DMS79 treated with DMSO at 0.1 percent for 48 hours (cell line): ENCODE measurements around the gene MZT2B.
"Not testable (repeated sequence)": the region's sequence is repeated elsewhere in the genome, so short reads cannot be mapped to it uniquely, and the experiment has no call there.

Experiments
- DNase-seq: peaks from one replicate; lab custom pipeline; 2025; lab: John Stamatoyannopoulos, UW

The MZT2B gene

GRCh38 chr2:130180404-130181324 lies 1.4 kb upstream of the MZT2B start:
- not testable (repeated sequence) for DNase-seq

DNA sequence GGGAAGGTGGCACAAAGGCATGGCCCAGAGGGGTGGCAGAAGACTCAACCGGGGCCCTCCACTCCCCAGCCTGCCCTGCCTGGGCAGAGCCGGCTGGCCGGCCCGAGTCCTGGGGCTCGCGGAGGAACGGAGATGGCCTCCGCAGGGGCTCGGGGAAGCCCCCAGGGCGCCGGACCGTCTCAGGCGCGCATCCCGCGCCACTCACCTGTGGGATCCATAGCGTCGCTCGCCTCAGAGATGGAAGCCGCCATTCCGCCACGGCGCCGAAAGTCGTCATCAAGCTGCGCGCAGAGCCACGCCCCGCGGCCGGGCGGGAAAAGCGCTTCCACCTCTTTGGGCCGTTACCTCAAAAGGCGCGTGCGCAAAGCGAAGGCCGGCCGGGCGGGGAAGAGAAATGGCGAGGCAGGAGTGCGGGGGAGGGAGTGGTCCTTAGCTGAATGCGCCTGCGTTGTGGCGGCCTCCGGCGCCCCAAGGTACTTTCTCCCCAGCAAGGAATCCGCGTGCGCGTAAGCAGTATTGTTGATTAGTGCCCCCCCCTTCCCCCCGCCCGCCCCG lies 660 bp upstream of the MZT2B start, which contains the start of gene SMPD4:
Gene SMPD4 (minus strand): TSS at position 278 of the 555 bp plus-strand sequence. CDS start 5,010 bp downstream, outside the sequence.
- DNase-seq, result peak; percentile 90

DNA sequence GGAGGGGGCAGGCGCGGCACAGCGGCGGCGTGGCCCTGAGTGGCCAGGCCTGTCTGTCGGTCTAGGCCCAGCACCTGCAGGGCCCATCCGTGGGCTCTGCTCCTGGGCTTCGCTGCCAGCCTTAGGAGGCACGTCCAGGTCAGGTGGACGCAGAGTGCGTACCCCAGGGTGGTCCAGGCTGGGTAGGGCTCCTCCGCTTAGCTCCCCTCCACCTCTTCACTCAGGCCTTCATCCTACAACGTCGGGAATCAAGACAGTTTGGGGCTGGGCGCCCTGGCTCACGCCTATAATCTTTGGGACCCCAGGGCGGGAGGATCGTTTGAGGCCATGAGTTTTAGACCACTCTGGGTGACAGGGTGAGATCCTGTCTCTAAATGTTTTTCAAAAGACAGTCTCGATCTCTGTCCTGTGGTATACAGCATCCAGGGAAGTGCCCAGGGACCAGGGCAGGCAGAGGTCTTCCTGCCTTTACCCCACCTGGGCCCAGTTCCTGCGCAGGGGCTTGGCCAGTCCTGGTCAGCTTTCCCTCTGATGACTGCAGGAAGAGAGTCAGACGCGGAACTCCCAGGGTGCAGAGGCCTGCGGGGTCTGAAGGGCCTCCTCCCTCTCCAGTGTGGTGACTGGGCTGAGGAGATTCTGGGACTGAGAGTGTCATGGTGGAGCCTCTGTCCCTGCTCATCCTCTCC lies 907 bp downstream of the MZT2B start:
- not testable (repeated sequence) for DNase-seq

DNA sequence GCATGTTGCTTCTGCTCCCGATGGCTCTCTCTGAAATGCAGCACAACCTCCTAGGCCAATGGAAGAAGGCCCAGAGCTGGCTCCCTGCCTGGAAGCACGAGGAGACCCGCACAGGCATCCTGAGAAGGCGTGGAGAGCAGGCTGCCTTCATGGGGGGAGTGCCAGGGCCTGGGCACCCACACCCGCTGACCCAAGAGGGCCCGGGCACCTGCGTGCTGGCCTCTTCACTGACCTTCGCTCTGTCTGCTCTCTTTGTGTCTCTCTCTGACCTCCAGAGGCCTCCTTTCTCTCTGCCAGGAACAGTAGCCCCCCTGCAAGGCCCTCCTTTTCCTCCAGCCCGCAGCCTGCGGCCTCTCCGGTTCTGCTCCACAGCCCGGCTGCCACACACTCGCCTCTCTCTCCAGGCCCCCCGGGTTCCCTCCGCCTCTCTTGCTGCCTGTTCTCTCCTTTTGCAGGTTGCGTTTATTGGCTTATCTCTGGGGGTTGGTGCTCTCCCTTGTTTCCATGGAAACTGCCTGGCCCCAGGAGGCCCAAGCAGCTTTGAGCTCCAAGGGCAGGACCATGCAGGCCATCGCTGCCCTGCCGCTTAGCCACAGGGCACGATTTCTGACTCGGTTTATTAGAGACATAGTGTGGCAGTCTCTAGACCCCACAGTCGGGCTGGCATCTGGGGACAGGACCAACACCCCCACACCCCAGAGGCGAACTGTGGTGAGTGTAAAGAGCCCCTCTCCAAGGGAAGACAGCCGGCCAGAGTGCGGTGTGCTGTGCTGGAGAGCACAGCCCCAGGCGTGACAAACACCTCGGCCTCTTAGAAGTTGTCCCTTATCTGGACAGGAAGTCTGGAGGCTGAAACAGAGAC lies 1.7 kb downstream of the MZT2B start:
- no peak for DNase-seq

GRCh38 chr2:130185436-130185835 lies 3.4 kb downstream of the MZT2B start:
- DNase-seq, result no peak

DNA sequence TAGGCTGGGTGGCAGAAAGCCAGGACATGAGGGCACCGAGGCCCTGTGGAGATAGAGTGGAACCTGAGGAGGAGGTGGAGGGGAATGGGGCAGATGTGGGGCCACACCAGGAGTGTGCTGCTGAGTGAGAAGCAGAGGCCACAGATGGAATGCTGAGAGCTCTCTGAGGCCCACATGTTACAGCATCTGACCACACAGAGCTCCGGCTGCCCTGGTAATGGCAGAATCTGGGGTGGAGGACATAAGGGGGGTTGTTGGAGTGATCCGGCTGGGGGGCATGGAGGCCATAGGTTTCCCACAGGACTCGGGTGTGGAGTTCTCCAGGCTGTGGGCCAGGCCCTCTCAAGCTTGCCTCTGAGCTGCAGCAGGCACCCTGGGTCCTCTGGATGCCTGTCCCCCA lies 3.8 kb downstream of the MZT2B start:
- DNase-seq, result no peak

- DNase-seq, result no peak
These were observed 4.3 kb downstream of the MZT2B start for GRCh38 chr2:130186391-130186790.

DNA sequence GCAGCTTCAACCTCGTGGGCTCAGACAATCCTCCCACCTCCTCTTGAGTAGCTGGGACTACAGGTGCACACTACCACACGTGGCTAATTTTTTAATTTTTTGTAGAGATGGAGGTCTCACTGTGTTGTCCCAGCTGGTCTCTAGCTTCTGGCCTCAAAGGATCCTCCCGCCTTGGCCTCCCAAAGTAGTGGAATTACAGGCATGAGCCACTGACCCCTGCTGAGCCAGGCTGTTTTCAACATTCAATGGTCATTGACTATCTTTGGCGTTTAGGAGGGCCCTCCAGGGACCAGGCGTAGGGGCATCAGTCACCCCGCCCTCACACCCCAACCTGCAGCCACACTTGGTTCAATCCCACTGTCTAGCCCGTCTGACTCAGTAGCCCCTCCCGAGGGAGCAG lies 5.2 kb downstream of the MZT2B start:
- DNase-seq, result no peak

GRCh38 chr2:130187859-130188792 lies 6.1 kb downstream of the MZT2B start:
- not testable (repeated sequence) for DNase-seq

DNA sequence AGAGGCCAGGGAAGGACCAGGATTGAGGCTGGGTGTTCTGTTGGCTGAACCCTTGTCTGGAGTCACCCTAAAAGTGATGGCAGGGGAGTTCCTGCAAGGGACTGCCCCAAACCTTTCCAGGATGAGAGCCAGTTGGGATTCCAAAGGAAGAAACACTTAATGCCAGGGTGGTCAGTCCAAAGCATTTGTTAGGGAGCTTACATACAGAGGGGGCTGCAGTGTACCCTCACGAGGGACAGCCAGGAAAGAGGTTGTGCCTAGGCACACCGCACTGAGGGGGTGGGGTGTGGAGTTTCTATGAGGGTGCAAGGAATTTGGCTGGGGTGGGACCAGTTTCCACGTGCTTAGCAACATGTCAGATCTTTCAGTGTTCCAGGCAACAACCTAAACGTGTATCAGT lies 6.9 kb downstream of the MZT2B start:
- not testable (repeated sequence) for DNase-seq

- no peak for DNase-seq
These were observed 8.2 kb downstream of the MZT2B start for GRCh38 chr2:130190237-130190636.

- not testable (repeated sequence) for DNase-seq
These were observed 9.3 kb downstream of the MZT2B start for GRCh38 chr2:130191319-130191718.

GRCh38 chr2:130192451-130192850 lies 10.4 kb downstream of the MZT2B start:
- DNase-seq, result not testable (repeated sequence)

GRCh38 chr2:130193824-130194223 lies 11.8 kb downstream of the MZT2B start:
- DNase-seq, result not testable (repeated sequence)

DNA sequence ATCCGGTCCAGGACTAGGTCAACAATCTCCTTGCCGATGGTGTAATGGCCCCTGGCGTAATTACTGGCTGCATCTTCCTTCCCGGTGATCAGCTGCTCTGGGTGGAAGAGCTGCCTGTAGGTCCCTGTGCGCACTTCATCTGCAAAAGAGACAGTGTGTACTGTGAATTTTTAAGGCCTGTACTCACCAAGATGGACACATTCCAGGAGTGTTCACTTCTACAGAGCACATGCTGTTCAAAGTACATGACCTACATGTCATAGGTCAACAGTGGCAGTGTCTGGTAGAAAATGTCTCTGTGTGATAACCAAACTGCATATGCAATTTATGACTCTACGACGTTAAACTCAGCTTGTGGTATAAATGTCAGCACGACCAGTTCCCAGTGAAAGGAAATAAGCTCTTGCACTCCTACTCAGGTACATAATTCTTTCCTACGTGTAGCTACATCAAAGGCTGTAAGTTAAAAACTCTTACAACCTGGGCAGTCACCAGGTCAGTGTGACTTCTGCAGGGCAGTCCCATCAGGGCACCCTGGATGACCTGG lies 13.1 kb downstream of the MZT2B start:
- DNase-seq, result not testable (repeated sequence)

- DNase-seq, result not testable (repeated sequence)
These were observed 14.0 kb downstream of the MZT2B start for GRCh38 chr2:130196052-130196451.

DNA sequence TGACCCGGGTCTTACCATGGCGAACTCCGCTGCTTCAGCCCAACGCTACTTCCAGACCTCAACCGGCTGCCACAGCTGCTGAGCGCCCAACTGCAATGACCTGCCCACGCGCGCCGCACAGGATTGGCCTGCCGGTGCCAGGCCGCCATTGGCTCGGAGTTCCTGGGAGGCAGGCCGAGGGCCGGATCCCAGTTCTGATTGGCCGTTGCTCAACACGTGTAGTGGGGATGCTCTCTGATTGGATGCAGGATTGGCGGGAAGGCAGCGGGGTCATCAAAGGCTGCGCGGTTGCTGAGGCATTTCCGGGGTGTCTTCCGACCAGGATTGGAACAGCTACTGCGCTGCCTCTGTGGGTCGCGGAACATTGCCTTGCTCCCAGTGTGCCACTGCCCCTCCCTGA lies 16.3 kb downstream of the MZT2B start, which contains the start of gene TUBA3E:
Gene TUBA3E (minus strand): TSS at position 97 of the 400 bp plus-strand sequence. CDS start 79 bp downstream, at position 18.
- no peak for DNase-seq

- not testable (repeated sequence) for DNase-seq
These were observed 20.5 kb downstream of the MZT2B start for GRCh38 chr2:130202518-130202917.

- not testable (repeated sequence) for DNase-seq
These were observed 21.1 kb downstream of the MZT2B start for GRCh38 chr2:130203150-130203549.

DNA sequence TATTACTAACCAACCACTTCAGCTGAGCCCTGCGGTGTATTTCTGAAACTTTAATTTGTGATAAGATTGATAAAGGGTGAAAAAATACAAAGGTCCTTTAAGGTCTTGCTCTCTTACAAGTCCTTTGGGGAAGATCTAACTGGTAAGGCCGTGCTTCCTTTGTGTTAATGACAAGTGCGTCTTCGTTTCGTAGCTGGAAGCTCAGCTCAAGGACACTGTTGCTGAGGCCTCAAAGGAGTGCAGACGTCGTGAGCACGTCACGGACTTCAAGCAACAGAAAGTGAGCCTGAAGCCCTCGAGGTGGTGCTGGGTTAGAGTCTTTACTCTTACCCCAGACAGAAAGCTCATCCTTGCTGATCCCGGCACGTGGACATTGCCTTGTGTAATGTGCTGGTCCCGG lies 25.0 kb downstream of the MZT2B start:
- DNase-seq, result not testable (repeated sequence)
